ENCODE results near the gene CYBC1.
A peak's percentile ranks its signal among the peaks of the same experiment; 100 is the strongest.
"Not testable (repeated sequence)": the region's sequence is repeated elsewhere in the genome, so short reads cannot be mapped to it uniquely, and the experiment has no call there.

Gene CYBC1

GRCh38 chr17:82477934-82478333 is 27.4 kb upstream of the CYBC1 start:
- no peak for DNase-seq

- no peak for DNase-seq
These were observed 24.9 kb upstream of the CYBC1 start for GRCh38 chr17:82475458-82475857.

- no peak for DNase-seq
These were observed 23.9 kb upstream of the CYBC1 start for GRCh38 chr17:82474223-82475010.

GRCh38 chr17:82470065-82470464 is 19.5 kb upstream of the CYBC1 start:
- no peak for DNase-seq

GRCh38 chr17:82468692-82469091 is 18.1 kb upstream of the CYBC1 start:
- DNase-seq: no peak

GRCh38 chr17:82465023-82465603 is 14.6 kb upstream of the CYBC1 start:
- DNase-seq: no peak

GRCh38 chr17:82464567-82464929 is 14.0 kb upstream of the CYBC1 start:
- no peak for DNase-seq

- no peak for DNase-seq
These were observed 13.5 kb upstream of the CYBC1 start for GRCh38 chr17:82463925-82464566.

- DNase-seq: no peak
These were observed 12.8 kb upstream of the CYBC1 start for GRCh38 chr17:82463391-82463790.

GRCh38 chr17:82461827-82462524 is 11.4 kb upstream of the CYBC1 start:
- DNase-seq: peak; percentile 12

GRCh38 chr17:82459936-82460335 is 9.4 kb upstream of the CYBC1 start:
- not testable (repeated sequence) for DNase-seq

- DNase-seq: no peak
These were observed 8.4 kb upstream of the CYBC1 start for GRCh38 chr17:82458885-82459424.

GRCh38 chr17:82458179-82458884 is 7.8 kb upstream of the CYBC1 start, which contains the start of gene NARF:
NARF (plus strand) TSS chr17:82458741; CDS start chr17:82458804, 63 bp downstream.
- DNase-seq: peak; percentile 84

- peak; percentile 52 for DNase-seq
These were observed 7.3 kb upstream of the CYBC1 start for GRCh38 chr17:82457929-82458178.

GRCh38 chr17:82457073-82457928 is 6.7 kb upstream of the CYBC1 start:
- DNase-seq: no peak

GRCh38 chr17:82453706-82454105 is 3.2 kb upstream of the CYBC1 start:
- not testable (repeated sequence) for DNase-seq

GRCh38 chr17:82453151-82453550 is 2.6 kb upstream of the CYBC1 start:
- DNase-seq: not testable (repeated sequence)

- no peak for DNase-seq
These were observed 1.6 kb upstream of the CYBC1 start for GRCh38 chr17:82452162-82452561.

GRCh38 chr17:82449883-82450356 is 632 bp downstream of the CYBC1 start:
- DNase-seq: no peak

GRCh38 chr17:82449131-82449882 is 1.2 kb downstream of the CYBC1 start:
- DNase-seq: peak; percentile 65

GRCh38 chr17:82447876-82448275 is 2.7 kb downstream of the CYBC1 start:
- no peak for DNase-seq
